ENCODE measurements around the gene GSTM5.
"Not testable (repeated sequence)": the region's sequence is repeated elsewhere in the genome, so short reads cannot be mapped to it uniquely, and the experiment has no call there.

GSTM5 gene

DNA sequence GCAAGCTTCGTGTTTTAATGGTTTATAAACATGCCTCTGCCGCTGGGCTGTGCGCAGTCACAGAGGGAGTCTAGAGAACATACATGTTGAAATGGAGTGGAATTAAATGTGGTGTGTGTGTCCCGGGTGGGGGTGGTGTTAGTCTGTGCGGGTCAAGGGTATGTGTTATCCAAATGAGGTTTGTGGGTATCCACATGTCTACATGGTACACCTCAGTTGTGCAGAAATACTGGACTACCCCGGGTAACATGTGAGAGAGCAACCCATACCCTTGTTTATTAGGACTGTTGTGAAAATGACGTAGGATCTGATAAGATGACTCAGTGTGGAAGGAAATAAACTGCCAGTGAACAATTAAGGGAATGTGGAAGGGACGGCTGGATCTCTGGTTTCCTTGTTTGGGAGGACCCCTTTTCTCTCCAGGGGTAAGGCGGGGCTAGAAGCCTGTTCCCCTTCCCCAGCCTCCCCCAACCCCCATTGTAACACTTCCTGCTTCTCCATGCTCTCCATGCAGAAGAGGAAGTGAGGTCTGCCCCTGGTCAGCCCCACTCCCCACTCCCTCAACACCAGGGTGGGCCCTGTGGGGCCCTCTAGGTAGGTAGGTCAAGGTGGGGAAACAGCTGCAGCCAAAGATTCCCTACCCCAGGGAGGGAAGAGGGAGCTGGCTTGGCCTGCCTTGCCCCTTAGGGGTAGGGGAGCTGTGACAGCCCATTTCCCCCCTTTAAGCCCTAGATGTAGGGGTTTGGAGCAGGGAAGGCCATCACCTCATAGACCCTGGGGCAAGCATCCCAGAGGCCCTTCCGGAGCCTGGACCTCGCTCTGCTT, 51.0 kb downstream of the GSTM5 start:
- DNase-seq, result no peak

- DNase-seq, result no peak
These were observed 51.8 kb downstream of the GSTM5 start, which contains the start of gene EPS8L3 for GRCh38 chr1:109763646-109764415. TSS of gene EPS8L3 (minus strand) at chr1:109763923. CDS start at chr1:109761749, 2,174 bp downstream.

DNA sequence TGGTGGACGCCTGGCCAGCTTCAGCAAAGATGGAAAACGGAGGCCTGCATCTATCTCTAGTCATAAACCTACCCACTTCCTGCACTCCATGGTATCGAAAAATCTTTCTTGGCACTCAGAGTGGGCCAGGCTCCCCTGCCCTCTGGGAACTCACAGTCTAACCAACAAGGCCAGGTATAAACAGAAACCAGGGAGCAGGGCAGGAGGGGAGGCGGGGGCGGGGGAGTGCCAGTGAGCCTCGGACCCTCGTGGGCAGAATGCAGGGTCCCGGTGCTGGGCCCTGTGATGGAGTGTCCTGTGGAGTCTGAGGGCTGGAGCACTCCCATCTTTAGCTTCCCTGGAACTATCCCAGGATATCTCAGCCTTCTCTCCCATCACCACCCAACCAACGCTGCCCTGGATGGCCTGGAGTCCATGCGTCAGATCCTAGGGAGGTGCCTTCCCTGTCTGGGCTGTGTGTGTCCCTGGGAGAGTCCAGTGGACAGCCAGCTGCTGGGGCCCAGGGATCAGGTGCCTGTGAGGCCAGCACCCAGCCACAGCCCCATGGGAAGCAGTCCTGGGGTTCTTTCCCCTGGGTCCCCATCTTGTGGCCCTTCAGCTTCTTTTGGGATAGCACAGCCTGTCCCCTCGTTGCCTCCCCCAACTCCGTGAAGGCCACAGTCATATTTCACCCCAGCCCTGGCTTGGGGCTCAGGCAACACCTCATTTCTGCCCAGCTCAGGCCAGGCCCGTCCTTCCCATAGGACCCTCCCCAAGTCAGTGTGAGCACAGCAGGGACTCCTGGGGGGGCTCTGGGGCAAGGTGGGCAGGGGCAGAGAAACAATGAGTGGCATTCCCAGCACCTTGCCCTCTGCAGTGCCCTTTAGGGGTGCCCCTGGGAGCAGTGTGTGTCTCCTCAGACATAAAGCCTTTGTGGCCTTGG, 52.8 kb downstream of the GSTM5 start:
- no peak for DNase-seq

DNA sequence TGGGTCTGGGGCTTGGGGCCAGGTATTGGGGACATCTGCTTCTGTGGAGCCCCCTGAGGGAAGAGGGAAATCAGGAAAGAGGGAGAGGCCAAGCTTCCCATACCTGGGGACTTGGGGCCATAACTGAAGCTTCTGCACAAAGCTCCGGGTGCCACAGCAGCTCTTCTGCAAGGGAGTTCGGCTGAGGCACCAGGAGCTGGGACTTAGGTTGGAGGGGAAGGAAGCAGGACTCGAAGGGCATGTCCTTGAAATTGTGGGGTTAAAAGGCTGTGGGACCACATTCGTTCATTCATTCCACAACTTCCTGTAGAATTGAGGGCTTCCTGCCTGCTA, 53.4 kb downstream of the GSTM5 start:
- no peak for DNase-seq

GRCh38 chr1:109765896-109766615, 54.0 kb downstream of the GSTM5 start:
- DNase-seq, result no peak

DNA sequence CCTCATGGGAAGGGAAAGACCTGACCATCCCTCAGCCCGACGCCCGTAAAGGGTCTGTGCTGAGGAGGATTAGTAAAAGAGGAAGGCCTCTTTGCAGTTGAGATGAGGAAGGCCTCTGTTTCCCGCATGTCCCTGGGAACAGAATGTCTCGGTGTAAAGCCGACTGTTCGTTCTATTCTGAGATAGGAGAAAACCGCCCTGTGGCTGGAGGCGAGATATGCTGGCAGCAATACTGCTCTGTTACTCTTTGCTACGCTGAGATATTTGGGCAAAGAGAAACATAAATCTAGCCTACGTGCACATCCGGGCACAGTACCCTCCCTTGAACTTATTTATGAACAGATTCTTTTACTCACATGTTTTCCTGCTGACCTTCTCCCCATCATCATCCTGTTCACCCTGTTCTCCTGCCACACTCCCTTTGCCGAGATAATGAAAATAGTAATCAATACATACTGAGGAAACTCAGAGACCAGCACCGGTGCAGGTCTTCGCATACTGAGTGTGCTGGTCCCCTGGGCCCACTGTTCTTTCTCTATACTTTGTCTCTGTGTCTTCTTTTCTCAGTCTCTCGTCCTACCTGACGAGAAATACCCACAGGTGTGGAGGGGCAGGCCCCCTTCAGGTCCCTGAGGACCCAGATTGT, 55.1 kb downstream of the GSTM5 start:
- not testable (repeated sequence) for DNase-seq

Data from activated gamma-delta T cell (primary cell).